Stimulated activated CD4-positive, alpha-beta T cell treated with anti-CD3 and anti-CD28 coated beads, Interleukin-15, amount 100 ng/mL, for 1 hour (primary cell): Measurements from ENCODE around the gene NUP210.

Experiments
- DNase-seq, 2 donors: peaks; one replicate each; pipeline ENCODE4 v3.0.0-alpha.2; 2020; ENCODE audit warnings: low read depth in 1 of 2, low spot score in 1 of 2

The NUP210 gene

GRCh38 chr3:13352621-13353131, 67.4 kb downstream of the NUP210 start:
- peak in 1 of 2 donors; percentile 6 for DNase-seq

DNA sequence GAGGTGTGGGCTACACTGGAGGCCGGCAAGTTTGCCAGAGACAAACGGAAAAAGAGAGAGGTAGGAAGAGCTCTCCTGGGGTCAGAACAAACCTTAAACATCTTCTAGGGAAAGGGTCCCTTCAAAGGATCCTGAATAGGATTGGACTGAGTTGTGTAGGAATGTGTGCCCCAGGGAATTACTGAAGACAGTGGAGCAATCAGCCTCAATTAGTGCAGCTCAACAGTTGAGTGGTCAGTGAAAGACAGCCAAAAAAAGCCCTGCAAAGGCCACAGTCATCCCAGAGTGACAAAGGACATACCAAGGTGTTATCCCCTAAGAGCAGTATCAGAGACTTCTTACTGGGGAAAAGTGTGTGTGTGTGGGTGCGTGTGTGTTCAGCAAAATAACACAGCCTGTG, 70.3 kb downstream of the NUP210 start:
- no peak for DNase-seq

- no peak for DNase-seq
Observed at GRCh38 chr3:13348661-13349396, 71.3 kb downstream of the NUP210 start.

DNA sequence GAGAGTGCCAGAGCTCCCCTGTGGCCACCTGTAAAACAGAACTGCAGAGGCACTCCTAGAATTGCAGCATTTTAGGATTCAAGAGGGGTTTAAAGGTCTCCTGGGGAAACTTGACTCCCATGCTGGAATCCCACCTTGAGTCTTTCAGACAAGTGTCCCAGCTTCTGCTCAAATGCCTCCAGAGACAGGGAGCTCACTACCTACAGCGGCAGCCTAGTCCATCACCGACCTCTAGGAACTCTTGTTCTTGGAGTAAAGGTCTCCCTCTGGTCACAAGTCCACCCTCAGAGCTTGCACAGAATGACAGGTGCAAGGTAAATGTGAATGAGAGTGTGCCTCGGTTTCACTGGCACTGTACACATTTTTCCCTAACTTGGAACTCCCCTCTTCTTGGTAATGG, 72.0 kb downstream of the NUP210 start:
- DNase-seq, result no peak

- no peak for DNase-seq
Observed at GRCh38 chr3:13347390-13347950, 72.7 kb downstream of the NUP210 start.

- DNase-seq, result peak; percentile 39 to 51
Observed at GRCh38 chr3:13346481-13347389, 73.4 kb downstream of the NUP210 start.

DNA sequence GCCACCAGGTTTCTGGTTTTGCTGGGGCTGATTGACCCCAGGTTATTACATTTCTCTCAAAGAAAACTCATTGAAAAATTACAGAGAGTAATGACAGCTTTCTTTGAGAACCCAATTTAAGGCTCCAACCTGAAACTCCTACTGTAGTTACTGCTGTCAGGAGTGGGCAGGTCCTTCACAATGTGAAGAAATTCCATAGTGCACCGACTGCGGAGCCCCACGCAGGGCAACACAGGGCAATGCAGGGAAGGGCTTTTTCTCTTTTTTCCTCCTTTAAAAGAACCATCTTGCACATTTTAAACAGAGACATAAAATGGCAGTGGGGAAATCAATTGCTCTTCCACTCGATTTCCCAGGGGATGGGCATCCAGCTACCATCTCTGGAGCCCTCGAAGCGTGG, 74.3 kb downstream of the NUP210 start:
- DNase-seq, result no peak

DNA sequence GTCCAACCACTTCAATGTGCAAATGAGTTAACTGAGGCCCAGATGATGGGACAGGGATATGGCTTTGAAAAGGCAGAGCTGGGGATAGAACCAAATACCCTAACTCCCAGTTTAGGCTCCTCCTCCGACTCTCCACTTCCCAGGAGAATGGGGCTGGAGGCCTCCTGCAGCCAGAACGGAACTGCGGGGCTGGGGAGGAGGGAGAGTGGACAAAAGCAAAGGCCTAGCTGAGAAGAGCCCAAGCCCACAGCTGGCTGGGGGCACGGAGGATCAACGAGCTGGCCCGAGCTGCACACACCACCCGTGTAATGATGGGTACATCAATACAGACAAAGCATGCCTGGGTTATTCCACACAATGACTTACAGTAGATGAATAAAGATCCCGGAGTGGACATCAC, 74.8 kb downstream of the NUP210 start:
- no peak for DNase-seq

- no peak for DNase-seq
Observed at GRCh38 chr3:13344663-13345062, 75.5 kb downstream of the NUP210 start.

DNA sequence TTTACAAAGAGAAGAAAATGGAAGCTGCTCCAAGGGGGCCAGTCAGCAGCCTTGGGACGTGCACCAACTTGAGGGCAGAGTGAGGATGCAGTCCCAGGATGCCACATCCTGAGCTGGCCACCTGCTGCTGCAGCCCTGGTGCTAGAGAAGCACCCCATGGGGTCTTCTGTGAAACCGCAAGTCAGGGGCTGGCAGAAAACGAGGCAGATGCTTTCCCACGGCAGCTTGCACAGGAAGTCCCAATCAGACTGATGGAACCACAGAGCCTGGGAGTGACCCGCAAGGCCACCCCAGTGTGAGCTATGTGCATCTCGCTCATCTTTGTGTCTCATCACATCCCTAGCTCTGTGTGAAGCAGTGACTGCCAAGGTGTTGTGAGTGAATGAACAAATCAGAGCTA, 76.5 kb downstream of the NUP210 start:
- DNase-seq, result no peak

GRCh38 chr3:13341229-13341905, 78.8 kb downstream of the NUP210 start:
- DNase-seq, result no peak

DNA sequence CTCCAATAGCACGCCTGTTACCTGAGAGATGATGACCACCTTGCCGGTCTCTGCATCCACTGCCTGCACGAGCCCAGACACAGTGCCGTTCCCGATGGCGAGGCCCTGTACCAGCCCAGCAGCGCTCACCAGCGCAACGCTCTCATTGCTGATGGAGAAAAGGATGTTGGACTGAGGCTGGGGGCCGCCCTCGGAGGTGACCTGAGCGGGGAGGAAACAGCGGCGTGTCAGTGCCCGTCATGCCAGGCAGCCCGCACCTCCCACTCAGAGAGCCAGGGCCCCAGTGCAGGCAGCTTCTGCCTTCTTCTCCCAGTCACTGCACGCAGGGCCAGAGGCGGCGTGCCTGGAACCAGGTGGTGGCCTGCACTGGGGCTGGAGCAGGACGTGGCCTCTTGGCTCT, 80.3 kb downstream of the NUP210 start:
- DNase-seq, result no peak

DNA sequence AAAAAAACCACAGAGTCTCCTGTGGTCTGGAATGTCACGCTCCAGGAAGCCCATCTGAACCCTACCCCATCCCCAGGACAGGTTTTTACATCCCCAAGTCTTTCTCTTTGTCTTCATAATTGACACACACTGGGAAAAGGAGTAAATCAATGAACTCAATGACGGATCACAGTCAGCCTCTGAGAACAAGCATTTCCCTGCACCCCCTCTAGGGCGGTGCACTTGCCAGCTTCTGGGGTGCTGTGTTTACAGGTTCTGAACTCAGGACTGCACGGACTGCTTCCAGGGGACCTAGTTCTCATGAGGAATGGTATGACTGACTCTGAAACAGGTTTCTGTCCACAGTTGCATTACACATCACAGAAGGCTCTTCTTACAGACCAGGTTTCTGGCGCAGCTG, 81.1 kb downstream of the NUP210 start:
- DNase-seq, result no peak

GRCh38 chr3:13338231-13338630, 81.9 kb downstream of the NUP210 start:
- DNase-seq, result no peak

GRCh38 chr3:13336592-13336991, 83.5 kb downstream of the NUP210 start:
- DNase-seq, result no peak

GRCh38 chr3:13335503-13335902, 84.6 kb downstream of the NUP210 start:
- no peak for DNase-seq

- no peak for DNase-seq
Observed at GRCh38 chr3:13335059-13335458, 85.1 kb downstream of the NUP210 start.

DNA sequence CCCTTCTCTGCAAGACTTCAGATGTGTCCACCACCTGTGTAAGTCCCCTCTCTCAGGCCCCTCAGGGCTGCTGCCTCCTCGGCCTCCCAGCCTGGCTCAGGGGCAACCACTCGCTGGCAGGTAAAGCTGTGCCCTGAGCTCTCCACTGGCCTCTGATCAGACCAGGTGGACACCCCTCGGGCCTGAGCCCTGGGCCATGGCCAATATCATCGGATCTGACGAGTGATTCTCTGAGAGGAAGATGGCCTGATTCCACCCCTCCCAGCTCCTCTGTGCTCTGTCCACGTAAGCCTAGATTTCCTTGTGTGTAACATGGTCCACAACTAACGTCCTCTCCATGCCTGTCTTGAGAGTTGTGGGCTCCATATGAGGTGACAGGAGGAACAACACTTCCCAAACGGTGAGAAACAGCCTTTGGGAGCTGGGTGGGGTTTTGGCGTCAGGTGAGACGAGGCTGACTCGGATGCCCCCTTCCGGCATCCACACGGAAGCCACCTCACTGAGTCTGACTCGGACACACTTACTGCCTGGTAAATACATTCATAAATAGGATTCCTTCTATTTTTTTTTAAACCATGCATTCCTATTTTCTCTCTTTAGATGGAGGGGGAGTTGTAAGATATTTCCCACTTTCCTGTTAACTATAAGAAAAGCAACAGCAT, 86.8 kb downstream of the NUP210 start:
- DNase-seq, result no peak

GRCh38 chr3:13332740-13333139, 87.4 kb downstream of the NUP210 start:
- DNase-seq, result no peak

DNA sequence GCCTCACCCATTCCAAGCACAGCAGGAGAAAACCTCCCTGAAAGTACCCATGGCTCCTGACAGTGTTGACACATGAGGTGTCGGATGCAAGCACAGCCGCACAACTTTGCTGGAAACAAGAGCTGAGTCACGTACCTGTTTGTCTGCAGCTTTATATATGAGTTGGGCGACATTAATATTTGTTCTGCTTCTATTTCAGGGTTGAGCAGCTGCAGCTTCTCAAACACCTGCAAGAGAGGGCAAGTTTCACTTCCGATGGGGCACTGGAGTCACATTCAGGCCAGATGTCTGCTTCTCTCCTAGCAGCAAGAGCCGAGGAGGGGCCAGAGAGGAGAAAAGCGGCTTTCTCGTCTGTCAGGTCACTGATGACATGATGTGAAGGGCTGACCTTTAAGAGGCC, 88.0 kb downstream of the NUP210 start:
- DNase-seq, result no peak

DNA sequence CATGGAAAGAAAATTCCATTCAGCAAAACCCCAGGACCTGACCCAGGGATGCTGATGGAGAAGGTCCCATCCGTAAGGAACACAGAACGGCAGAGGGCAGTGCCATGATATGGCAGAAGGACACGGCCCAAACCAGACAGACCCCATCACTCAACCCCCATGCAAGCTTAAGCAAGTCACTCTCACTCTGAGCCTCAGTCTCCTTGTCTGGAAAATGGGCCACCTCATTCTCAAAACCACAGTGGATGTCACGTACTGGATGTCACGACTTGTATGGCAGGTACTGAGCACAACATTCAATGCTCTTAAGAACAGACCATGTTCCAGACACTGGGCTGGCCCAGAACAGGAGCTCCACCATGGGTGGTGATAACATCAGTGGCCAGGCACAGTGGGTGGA, 90.4 kb downstream of the NUP210 start:
- no peak for DNase-seq
